ENCODE results near the gene LETM1. TPM values are rescaled to one million over a fixed set of nuclear protein-coding genes. Genes with fewer than 3 reads are reported as not detected.

The LETM1 gene
- total RNA-seq, 1 donor from 2014 or later = 65.3 TPM

GRCh38 chr4:1797298-1797860 is 58.6 kb downstream of the LETM1 start:
- DNase-seq (ENCODE audit: extremely low read depth, low read depth, low spot score) = no peak

GRCh38 chr4:1796486-1797204 is 59.3 kb downstream of the LETM1 start:
- no peak for DNase-seq (ENCODE audit: extremely low read depth, low read depth, low spot score)

DNA sequence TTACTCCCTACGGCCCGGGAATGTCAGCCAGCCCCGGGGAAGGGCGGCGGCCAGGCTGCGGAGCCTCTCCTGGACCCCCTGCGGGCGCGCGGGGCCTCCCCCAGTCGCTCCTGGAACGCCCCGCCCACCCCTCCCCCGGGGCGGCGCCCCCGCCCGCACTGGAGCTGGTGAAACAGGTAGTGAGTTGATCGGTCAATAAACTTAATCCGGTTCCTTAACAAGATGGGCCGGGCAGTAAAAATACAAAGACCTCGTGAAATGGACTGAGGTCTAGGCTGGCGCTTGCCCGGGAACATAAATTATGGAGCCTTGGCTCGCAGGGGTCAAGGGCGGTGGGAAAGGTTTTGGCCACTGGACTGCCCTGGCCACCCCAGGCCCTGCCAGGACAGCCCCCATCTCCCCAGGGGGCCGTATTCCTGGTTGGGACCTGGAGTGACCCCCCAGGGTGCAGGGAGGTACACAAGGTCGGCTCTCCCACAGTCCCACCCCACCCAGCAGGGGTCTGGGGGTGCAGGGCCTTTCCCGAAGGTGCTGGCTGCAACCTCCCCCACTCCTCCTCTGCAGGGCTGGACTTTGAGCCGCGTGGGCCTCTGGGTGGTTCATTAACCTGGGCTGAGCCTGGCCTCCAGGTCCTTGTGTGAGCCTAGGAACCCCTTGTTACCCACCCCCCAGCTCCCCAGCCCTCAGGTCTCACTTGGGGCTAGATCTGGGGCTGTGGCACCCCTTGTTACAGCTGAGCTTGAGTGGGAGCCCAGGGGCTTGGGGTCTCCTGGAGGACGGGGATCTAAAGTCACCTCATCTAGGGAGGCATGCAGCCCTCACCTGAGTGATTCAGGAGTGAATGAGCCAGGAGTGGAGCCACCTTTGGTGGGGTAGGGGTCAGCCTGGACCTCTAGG is 60.4 kb downstream of the LETM1 start:
- no peak for DNase-seq (ENCODE audit: extremely low read depth, low read depth, low spot score)

DNA sequence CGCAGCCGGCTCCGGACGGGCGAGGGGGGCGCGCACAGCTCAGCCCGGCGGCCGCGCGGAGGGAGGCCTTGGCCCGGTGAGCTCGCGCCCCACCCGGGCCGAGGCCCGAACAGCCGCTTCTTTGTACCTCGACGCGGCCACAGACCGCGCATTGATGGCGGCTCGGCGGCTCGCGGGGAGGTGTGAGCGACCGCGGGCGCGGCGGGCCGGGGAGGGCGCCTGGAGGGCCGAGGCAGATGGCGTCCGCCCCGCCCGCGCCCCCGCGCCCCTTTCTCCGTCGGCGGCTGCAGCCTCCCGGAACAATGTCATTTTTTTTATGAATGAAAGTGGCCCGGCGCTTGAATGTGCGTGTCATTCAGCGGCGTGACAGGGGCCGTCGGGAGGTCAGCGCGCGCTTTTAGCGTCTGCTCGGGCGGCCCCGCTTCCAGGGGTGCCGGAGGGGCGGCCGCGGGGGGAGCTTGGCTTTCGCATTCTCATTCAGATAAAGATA is 61.1 kb downstream of the LETM1 start:
- no peak for DNase-seq (ENCODE audit: extremely low read depth, low read depth, low spot score)

DNA sequence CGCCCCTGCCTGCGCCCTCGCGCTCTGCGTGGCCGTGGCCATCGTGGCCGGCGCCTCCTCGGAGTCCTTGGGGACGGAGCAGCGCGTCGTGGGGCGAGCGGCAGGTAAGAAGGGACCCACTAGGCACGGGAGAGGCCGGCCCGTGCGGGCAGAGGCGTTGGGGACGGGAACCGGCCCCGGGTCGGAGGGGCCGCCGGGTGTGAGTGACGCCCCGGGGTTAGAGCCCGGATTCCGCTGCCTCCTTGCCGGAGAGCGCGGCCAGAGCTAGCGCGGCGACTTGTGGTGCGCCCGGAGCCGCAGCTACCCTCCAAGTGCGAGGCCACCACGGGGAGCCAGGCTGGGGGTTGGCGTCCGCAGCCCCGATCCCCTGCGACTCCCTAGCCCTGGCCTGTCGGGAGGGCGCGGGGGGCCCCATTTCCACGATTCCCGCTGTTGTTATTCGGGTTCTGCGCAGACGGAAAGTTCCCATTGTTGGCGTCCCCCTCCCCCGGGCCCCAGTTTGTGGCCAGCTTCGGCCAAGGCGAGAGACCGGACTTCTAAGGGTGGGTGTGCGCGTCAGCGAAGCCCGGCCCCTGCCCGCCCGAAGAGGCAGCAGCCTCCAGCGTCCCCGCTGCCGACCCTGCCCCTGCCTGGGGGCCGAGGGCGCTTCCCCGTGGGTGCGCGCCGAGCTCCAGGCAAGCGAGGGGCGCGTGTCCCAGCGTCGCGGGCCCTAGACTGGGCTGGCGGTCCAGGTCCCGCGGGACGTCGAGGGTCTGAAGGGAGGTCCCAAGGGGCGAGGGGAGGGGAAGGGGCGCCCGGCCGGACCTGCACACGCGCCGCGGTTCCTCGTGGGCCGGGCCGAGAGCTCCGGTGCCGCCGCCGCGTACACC is 61.8 kb downstream of the LETM1 start:
- DNase-seq (ENCODE audit: extremely low read depth, low read depth, low spot score) = no peak

DNA sequence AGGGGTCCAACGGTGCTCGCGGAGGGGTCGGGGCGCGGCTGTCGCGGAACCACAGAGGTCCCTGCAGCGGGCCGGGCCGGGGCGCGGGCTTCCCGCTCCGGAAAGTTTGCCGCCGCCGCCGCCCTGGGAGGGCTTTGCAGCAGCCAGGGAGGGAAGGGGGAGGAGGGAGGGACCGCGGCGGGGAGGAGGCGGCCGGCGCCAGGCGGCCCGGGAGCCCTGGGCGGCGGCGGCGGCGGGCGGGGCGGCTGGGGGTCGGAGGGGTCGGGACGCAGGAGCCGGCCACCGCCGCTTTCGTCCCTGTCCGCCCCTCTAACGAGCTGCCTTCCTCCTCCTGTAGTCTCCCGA is 62.5 kb downstream of the LETM1 start:
- DNase-seq (ENCODE audit: extremely low read depth, low read depth, low spot score) = no peak

GRCh38 chr4:1792832-1793495 is 63.0 kb downstream of the LETM1 start, which contains the start of gene FGFR3:
FGFR3 (plus strand) TSS chr4:1793293; CDS start chr4:1793935, 642 bp downstream.
- no peak for DNase-seq (ENCODE audit: extremely low read depth, low read depth, low spot score)

DNA sequence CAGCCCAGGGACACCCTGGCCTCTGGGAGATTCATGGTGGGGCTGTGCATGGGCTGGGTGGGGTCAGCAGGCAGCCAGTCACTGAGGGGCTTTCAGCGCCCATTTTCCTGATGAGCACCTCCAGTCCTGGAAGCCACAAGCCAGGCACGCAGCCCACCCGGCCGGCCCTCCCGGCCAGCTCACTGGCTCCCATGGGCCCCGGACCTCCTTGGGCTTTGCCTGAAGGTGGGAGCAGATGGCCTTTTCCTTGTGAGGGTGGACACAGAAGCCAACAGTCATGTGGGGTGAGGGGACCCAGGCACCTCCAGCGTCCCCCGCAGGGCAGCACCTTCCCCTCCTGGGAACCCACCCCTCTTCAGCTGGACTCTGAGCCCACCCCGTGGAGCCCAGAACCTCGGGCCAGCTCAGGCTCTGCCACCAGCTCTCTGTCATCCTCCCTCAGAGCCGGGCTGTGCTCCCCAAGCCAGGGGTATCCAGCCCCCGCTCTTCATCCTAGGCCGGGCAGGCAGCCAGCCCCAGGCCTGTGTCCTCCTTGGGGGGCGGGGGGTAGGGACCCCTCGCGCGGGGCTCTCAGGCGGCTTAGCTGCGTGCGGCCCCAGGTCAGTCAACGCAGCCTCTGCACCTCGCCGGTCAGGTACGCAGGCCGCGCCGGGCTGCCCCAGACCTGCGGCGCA is 63.7 kb downstream of the LETM1 start:
- DNase-seq (ENCODE audit: extremely low read depth, low read depth, low spot score) = no peak

DNA sequence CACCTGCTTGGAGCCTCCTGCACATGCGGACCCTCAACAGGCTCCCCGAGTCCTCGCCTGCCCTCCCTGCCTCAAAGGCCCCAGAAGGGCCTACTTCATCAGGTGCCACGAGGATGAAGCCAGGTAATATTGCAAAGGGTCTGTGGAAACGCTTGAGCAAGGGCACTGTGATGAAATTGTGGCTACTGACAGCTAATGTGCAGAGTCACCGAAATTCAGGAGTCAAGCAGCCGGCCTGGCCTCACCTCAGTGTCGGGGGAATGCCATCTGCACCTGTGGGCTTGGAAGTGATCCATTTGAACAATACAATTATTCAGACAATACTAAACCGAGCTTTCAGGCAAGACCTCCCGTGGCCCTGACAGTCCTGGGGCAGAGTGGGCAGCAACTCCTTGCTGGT is 66.0 kb downstream of the LETM1 start:
- DNase-seq (ENCODE audit: extremely low read depth, low read depth, low spot score) = no peak

DNA sequence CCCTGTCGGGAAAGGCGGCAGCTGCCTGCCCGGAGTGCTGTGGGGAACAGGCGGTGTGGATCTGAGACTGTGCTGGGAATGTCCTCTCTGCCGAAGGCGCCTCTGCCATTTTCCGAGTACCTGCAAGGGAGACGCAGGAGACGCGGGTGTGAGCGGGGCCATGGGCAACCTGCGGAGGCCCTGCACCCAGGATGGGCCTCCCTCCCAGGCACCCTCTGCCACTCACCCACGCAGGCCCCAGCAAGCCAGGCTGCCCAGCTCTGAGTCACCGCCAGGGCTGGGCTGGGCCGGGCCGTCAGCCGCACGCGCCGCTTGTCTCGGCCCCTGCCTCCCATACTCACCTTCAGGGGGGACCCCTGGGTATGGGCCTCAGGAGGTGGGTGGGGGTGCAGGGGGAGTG is 66.4 kb downstream of the LETM1 start:
- no peak for DNase-seq (ENCODE audit: extremely low read depth, low read depth, low spot score)

DNA sequence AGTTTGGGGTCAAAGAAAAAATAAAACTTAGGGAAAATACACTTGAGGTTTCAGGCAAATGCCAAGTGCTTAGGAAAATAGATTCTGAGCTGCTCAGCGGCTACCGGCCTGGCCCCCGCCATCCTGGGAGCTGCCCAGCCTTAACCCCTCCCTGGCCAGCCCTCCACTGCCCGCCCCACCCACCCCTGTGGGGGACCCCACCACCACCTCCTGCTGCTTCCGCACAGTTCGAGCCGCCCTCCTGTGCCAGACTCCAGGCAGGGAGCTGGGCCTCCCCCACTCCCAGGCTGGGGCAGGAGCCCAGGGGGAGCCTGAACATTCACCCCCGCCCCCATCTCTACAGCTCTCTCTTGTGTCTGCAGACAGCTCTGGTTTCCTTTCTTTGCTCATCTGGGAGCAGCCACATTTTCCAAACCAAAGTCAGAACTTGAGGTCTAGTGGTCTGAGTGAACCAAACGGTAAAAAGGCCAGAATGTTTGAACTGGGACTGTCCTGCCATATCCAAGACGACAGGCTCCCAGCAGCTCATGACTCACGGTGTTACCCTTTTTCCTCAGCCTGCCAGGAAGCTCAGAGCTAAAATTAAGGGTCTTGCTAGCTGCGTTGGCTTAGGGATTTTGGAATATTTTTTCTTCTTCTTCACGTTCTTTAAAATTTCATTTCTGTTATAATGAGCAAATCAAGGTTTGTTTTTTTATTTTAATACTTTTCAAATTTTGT is 67.5 kb downstream of the LETM1 start:
- no peak for DNase-seq (ENCODE audit: extremely low read depth, low read depth, low spot score)

GRCh38 chr4:1787411-1788077 is 68.4 kb downstream of the LETM1 start:
- no peak for DNase-seq (ENCODE audit: extremely low read depth, low read depth, low spot score)

- no peak for DNase-seq (ENCODE audit: extremely low read depth, low read depth, low spot score)
Measured at GRCh38 chr4:1786544-1787362, 69.2 kb downstream of the LETM1 start.

- DNase-seq (ENCODE audit: extremely low read depth, low read depth, low spot score) = no peak
Measured at GRCh38 chr4:1785592-1785991, 70.4 kb downstream of the LETM1 start.

DNA sequence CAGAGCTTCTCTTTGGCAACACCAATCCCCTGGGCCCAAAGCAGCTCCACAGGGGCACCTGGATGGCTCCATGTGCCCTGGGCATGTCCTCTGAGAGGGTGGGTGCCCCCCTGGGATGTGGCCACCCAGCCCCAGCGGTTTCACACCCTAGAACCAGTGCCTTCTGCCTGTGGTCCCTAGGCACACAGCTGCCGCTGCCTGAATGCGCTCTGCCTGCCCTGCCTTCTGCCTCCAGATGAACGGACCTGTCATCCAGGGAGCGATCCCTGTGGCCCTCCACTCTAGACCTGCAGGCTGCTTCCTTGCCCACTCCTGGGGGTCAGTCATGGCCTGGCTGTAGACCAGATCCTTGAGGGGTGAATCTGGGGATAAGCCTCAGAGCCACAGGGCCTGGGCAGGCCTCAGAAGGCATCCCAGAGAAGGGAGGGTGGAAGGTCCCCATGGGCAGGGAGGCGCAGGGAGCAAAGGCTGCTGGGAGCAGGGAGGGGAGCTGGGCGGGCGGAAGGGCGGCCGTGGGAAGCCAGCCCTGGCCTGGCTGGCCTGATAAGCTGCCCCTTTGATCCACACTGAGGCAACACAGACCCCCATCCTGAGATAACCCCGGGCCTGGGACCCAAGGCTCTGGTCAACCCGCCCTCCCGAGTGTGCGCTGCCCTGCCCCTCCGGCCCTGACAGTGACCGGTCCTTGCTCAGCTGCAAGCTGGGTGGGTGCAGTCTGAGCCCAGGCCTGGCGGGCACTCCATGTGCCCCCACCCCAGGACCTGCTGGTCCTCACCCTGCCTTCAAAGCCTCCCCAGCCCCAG is 71.0 kb downstream of the LETM1 start:
- no peak for DNase-seq (ENCODE audit: extremely low read depth, low read depth, low spot score)

DNA sequence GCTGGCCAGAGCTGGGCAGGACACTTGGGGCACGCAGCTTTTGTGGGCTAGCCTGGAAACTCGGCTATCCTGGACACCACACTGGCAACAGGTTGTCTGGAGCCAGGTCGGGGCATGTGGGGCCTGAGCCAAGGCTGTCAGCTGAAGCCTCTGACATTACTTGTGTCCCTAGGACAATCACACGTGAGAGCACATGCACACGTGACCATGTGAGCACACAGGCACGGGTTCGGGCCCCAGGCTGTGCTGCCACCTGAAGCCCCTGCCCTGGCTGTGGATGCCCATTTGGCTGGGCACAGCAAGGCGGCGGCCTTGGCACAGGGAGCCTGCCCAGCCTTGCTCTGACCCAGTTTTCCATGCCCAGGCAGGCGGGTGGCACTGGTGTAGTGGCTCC is 71.6 kb downstream of the LETM1 start:
- DNase-seq (ENCODE audit: extremely low read depth, low read depth, low spot score) = no peak

DNA sequence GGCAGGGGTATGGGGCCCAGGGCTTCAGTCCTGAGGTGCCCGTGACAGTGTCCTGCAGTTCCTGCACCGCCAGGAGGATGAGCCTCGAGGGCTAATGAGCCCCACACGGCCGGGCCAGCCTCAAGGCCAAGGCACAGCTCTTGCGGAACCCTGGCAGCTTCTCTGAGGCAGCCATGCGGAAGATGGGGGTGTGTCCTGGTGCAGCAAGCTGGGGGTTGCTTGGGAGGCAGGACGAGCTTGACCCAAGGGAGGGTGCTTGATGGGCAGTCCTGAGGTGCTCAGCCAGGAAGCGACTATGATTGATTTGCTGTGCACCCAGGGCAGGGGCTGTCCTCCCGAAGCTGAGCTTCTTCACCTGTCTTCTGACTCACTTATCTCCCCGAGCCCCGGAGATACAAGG is 72.0 kb downstream of the LETM1 start:
- DNase-seq (ENCODE audit: extremely low read depth, low read depth, low spot score) = no peak
